Measurements from ENCODE around the gene CCR5AS.

The CCR5AS gene

GRCh38 chr3:46399098-46399497 is 7.8 kb downstream of the CCR5AS start:
- H3K14ac ChIP-seq (ENCODE audit: insufficient read length) = no peak overlapping the region
- H4K20me1 ChIP-seq (replicated peaks in 1 of 2; ENCODE audit: control insufficient read depth in 1 of 2, insufficient read depth in 2 of 2, low read length in 2 of 2) = no peaks in the 10 kb centered on the region
- H3K4ac ChIP-seq (replicated peaks; ENCODE audit: insufficient read length, low read depth, low read length) = no peak overlapping the region
- H2BK120ac ChIP-seq (replicated peaks; ENCODE audit: low read depth, low read length) = no peak overlapping the region
- H2BK20ac ChIP-seq (ENCODE audit: low read length) = no peak overlapping the region
- no peak for DNase-seq (ENCODE audit: low read depth in 1 of 2, low spot score in 2 of 2)
- no peak overlapping the region for H3K23ac ChIP-seq (ENCODE audit: insufficient read length)
- no peak overlapping the region for H3K4me2 ChIP-seq (ENCODE audit: insufficient read depth in 1 of 2, low read depth in 2 of 2, low read length in 2 of 2)
- no peaks in the 10 kb centered on the region for H3K79me1 ChIP-seq (ENCODE audit: low read depth, low read length)
- H2BK12ac ChIP-seq (ENCODE audit: low read depth, low read length) = no peak overlapping the region
- CTCF ChIA-PET (ENCODE audit: partially characterized antibody) = interaction anchor here (1.0 to 3.8 kb wide), 4 partner anchors 11 to 51 kb away, joined by 3 to 16 read pairs (median 4); no protein-coding TSS in a partner anchor
- no peak overlapping the region for H4K91ac ChIP-seq (replicated peaks; ENCODE audit: insufficient read length, low read length)
- no peak overlapping the region for H3K18ac ChIP-seq (ENCODE audit: extremely low read depth, low read length)
- 0 out of 7 replicates have a peak, but pooled peaks cover 0 to 2% (median 0%) of the 10 kb centered on the region in 4 experiments for H3K4me1 ChIP-seq (replicated peaks in 1 of 4; ENCODE audit: control insufficient read depth in 3 of 4, insufficient read depth in 4 of 4, low read length in 3 of 4)
- H3K36me3 ChIP-seq (ENCODE audit: control insufficient read depth in 2 of 4, insufficient read depth in 4 of 4, low read length in 3 of 4) = no peaks in the 10 kb centered on the region
- H4K5ac ChIP-seq (ENCODE audit: insufficient read length, low read depth, low read length) = no peak overlapping the region
- POLR2A ChIA-PET (ENCODE audit: partially characterized antibody) = no interaction called here
- no peaks in the 10 kb centered on the region for H3K27me3 ChIP-seq (replicated peaks in 1 of 4; ENCODE audit: control insufficient read depth in 3 of 4, extremely low read depth in 1 of 4, insufficient read depth in 3 of 4, low read length in 3 of 4)
- FAIRE-seq = no peak
- H3K56ac ChIP-seq (replicated peaks; ENCODE audit: insufficient read length, low read depth, low read length) = no peak overlapping the region
- no peaks in the 10 kb centered on the region for H3K23me2 ChIP-seq (ENCODE audit: low read depth, low read length)
- no peaks in the 10 kb centered on the region for H3K79me2 ChIP-seq (ENCODE audit: control insufficient read depth in 1 of 2, insufficient read depth in 2 of 2, low read length in 2 of 2)
- H3K4me3 ChIP-seq (ENCODE audit: extremely low read depth in 1 of 4, insufficient read depth in 2 of 4, low read depth in 3 of 4, low read length in 4 of 4) = no peak overlapping the region
- H3K27ac ChIP-seq (ENCODE audit: low read depth, low read length) = no peak overlapping the region
- no peak overlapping the region for H3K9ac ChIP-seq (replicated peaks in 1 of 4; ENCODE audit: extremely low read depth in 1 of 4, low read depth in 3 of 4, low read length in 3 of 4)
- H2BK5ac ChIP-seq (ENCODE audit: low read depth, low read length) = no peak overlapping the region
- 89% methylated on average over 2 of the region's 2 CpGs; no CpG with 5 or more reads in 1 of the 2 experiments for WGBS, 2 experiments (ENCODE audit: extremely low coverage in 1 of 2, insufficient coverage in 1 of 2, insufficient read length in 1 of 2, insufficient replicate concordance in 2 of 2, low coverage in 1 of 2, low lambda C conversion rate in 2 of 2, missing lambda C conversion rate in 1 of 2)
- no peak overlapping the region for H2AFZ ChIP-seq (ENCODE audit: low read length)
- H2AK5ac ChIP-seq (ENCODE audit: low read depth, low read length) = no peak overlapping the region
- no peak overlapping the region for H4K8ac ChIP-seq (ENCODE audit: extremely low read depth, insufficient read depth, low read length)
- H2BK15ac ChIP-seq (ENCODE audit: low read length) = no peak overlapping the region
- H3K9me3 ChIP-seq (ENCODE audit: insufficient read depth in 2 of 2, low read depth in 1 of 2, low read length in 1 of 2) = no peaks in the 10 kb centered on the region
- TF ChIP-seq SP1 (IDR thresholded peaks at IDR 0.05; ENCODE audit: low read depth, low read length) = no peak
- no peak for TF ChIP-seq FOSL1 (IDR thresholded peaks at IDR 0.05; ENCODE audit: insufficient read depth, low read depth, low read length)
- TF ChIP-seq GABPA (IDR thresholded peaks at IDR 0.05; ENCODE audit: borderline replicate concordance, insufficient read depth, low read length) = no peak
- no peak for TF ChIP-seq YY1 (IDR thresholded peaks at IDR 0.05; ENCODE audit: low read depth, low read length)
- TF ChIP-seq CBX8 (IDR thresholded peaks at IDR 0.05; ENCODE audit: borderline replicate concordance, low read depth, low read length) = no peak
- TF ChIP-seq JUN (IDR thresholded peaks at IDR 0.05; ENCODE audit: low read depth, low read length) = no peak
- TF ChIP-seq, protein P1, sequence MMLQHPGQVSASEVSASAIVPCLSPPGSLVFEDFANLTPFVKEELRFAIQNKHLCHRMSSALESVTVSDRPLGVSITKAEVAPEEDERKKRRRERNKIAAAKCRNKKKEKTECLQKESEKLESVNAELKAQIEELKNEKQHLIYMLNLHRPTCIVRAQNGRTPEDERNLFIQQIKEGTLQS (IDR thresholded peaks at IDR 0.05; ENCODE audit: insufficient read depth, low read depth, low read length) = no peak
- TF ChIP-seq CHD1 (IDR thresholded peaks at IDR 0.05; ENCODE audit: low read depth, low read length) = no peak
- TF ChIP-seq SP2 (IDR thresholded peaks at IDR 0.05; ENCODE audit: low read length) = no peak
